ENCODE data around the gene LRIT2. TPM values are rescaled to one million over a fixed set of nuclear protein-coding genes. Genes with fewer than 3 reads are reported as not detected.

LRIT2 gene, protein sequence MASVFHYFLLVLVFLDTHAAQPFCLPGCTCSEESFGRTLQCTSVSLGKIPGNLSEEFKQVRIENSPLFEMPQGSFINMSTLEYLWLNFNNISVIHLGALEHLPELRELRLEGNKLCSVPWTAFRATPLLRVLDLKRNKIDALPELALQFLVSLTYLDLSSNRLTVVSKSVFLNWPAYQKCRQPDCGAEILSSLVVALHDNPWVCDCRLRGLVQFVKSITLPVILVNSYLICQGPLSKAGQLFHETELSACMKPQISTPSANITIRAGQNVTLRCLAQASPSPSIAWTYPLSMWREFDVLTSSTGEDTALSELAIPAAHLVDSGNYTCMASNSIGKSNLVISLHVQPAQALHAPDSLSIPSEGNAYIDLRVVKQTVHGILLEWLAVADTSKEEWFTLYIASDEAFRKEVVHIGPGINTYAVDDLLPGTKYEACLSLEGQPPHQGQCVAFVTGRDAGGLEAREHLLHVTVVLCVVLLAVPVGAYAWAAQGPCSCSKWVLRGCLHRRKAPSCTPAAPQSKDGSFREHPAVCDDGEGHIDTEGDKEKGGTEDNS
- total RNA-seq, result not detected

DNA sequence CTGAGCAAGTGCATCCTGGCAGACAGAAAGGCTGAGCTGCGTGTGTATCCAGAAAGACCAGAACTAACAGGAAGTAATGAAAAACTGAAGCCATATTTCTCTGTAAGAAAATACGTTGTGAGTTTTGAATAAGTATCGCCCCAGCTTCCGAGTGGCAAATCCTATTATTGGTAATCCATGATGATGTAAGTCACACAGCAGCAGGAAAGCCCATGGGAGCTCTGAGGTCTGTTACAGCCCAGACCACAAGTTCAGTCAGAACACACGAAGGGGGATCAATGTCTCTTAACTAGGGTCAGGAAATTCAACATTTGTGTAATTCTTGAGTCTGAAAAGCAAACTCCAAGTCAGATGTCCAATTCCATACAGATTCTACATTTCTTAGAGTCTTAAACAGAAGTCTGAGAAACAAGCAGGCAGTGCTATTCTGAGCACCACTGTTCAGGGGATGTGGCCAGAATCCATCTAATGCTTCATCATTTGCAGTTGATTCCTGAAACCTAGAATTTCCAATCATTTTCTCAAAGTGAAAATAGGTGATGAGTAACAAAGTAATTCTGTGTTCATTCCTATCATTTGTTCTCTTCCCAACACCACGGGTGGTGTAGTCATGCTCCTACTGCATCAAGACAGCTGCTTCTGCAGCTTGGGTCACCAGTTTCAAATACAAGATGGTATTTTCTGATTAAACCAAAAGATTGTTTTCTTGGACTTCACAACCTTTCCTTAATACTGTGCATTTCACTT lies at the start of gene LRIT2:
Gene LRIT2, minus strand, starts transcription at position 118 of the 747 bp plus-strand sequence. Its CDS starts 24 bp downstream, at position 94.
- H3K27me3 ChIP-seq (ENCODE audit: insufficient read depth, low read length), result no peaks in the 10 kb centered on the region
- H3K4me1 ChIP-seq (ENCODE audit: insufficient read depth, low read length), result no peaks in the 10 kb centered on the region
- H3K4me3 ChIP-seq (ENCODE audit: low read length), result no peak within 1 kb of the TSS
- no peaks in the 10 kb centered on the region for H3K9me3 ChIP-seq (ENCODE audit: low read depth, low read length)

GRCh38 chr10:84270708-84271107 lies 45.4 kb upstream of the LRIT2 start:
- Histone ChIP-seq H3K4me3 (ENCODE audit: low read length) (no peak overlapping the region), H3K27me3 (ENCODE audit: insufficient read depth, low read length) (peaks cover 11% of the 10 kb centered on the region), H3K9me3 (ENCODE audit: low read depth, low read length) (no peaks in the 10 kb centered on the region), H3K4me1 (ENCODE audit: insufficient read depth, low read length) (no peaks in the 10 kb centered on the region)

- H3K9me3 ChIP-seq (ENCODE audit: low read depth, low read length), result no peaks in the 10 kb centered on the region
- no peaks in the 10 kb centered on the region for H3K4me1 ChIP-seq (ENCODE audit: insufficient read depth, low read length)
- H3K27me3 ChIP-seq (ENCODE audit: insufficient read depth, low read length), result peaks cover 7% of the 10 kb centered on the region
- no peak overlapping the region for H3K4me3 ChIP-seq (ENCODE audit: low read length)
Measured at GRCh38 chr10:84269773-84270172, 44.4 kb upstream of the LRIT2 start.

- Histone ChIP-seq H3K27me3 (ENCODE audit: insufficient read depth, low read length) (peaks cover 7% of the 10 kb centered on the region), H3K4me3 (ENCODE audit: low read length) (no peak overlapping the region), H3K9me3 (ENCODE audit: low read depth, low read length) (no peaks in the 10 kb centered on the region), H3K4me1 (ENCODE audit: insufficient read depth, low read length) (no peaks in the 10 kb centered on the region)
Measured at GRCh38 chr10:84269162-84269561, 43.8 kb upstream of the LRIT2 start.

DNA sequence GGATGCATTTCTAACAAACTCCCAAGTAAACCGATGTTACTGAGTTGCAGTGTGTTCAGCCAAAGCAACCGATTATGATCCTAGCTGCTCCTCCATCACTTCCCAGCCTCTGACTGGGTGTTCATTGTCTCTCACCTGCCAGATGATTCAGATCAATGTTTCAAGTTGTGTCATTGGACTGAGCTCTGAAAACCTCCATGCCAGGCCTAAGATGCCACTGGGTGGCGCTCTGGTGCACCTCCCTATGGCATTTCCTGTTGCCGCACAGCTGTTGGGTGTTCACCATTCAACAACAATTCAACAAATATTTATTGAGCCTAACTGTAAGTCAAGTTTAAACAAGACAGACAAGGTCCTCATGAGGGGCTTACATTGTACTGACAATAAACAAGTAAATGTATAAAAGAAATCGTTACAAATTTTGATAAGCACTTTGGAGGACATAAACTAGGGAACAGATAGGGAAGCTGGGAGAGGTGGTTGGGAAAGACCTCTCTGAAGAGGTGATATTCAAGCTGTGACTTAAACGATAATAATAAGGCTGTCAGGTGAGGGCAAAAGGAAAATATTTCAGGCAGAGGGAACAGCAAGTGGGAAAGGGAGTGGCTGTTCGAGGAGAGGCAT lies 42.3 kb upstream of the LRIT2 start:
- H3K27me3 ChIP-seq (ENCODE audit: insufficient read depth, low read length), result peaks cover 11% of the 10 kb centered on the region
- H3K9me3 ChIP-seq (ENCODE audit: low read depth, low read length), result no peaks in the 10 kb centered on the region
- H3K4me1 ChIP-seq (ENCODE audit: insufficient read depth, low read length), result no peaks in the 10 kb centered on the region
- no peak overlapping the region for H3K4me3 ChIP-seq (ENCODE audit: low read length)

GRCh38 chr10:84265418-84265817 lies 40.1 kb upstream of the LRIT2 start:
- no peaks in the 10 kb centered on the region for H3K9me3 ChIP-seq (ENCODE audit: low read depth, low read length)
- H3K4me1 ChIP-seq (ENCODE audit: insufficient read depth, low read length), result no peaks in the 10 kb centered on the region
- peaks cover 8% of the 10 kb centered on the region for H3K27me3 ChIP-seq (ENCODE audit: insufficient read depth, low read length)
- no peak overlapping the region for H3K4me3 ChIP-seq (ENCODE audit: low read length)

- Histone ChIP-seq H3K4me3 (ENCODE audit: low read length) (no peak overlapping the region), H3K27me3 (ENCODE audit: insufficient read depth, low read length) (peaks cover 8% of the 10 kb centered on the region), H3K4me1 (ENCODE audit: insufficient read depth, low read length) (no peaks in the 10 kb centered on the region), H3K9me3 (ENCODE audit: low read depth, low read length) (no peaks in the 10 kb centered on the region)
Measured at GRCh38 chr10:84264611-84265141, 39.3 kb upstream of the LRIT2 start.

GRCh38 chr10:84263716-84264115 lies 38.4 kb upstream of the LRIT2 start:
- no peak overlapping the region for H3K4me3 ChIP-seq (ENCODE audit: low read length)
- no peaks in the 10 kb centered on the region for H3K4me1 ChIP-seq (ENCODE audit: insufficient read depth, low read length)
- peaks cover 5% of the 10 kb centered on the region for H3K27me3 ChIP-seq (ENCODE audit: insufficient read depth, low read length)
- H3K9me3 ChIP-seq (ENCODE audit: low read depth, low read length), result no peaks in the 10 kb centered on the region

DNA sequence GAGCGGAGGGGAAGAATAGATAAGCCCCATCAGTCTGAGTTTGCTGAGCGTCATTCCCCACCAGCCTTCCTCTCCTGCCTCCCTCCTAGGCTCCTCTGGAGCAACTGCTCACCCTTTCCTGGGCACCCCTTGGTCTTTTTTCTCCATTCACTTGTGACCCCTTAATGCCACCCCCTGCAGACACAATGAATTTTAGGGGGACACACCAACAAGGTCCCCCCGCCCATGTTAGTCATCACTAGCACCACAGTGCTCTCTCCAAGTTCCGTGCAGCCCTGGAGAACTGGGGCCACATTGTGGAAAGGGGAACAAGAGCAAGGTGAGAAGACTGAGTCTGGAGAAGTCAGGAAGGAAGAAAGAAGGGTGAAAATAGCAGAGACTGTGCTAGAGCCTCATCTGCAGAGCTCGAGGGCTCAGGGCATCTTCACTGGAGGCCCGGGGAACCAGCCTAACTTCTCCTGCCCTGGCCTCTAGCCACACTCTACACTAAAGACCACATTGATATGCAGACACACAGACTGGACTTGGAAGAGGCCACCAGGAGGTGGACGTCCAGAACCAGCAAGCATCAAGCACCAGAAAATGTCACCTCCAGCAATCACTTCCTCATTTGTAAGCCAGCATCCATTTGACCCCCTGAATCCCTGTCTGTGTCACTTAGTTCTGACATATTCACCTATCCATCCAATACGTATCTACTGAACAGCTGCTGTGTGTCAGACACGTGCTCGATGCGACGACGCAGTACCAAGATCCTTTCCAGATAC lies 37.0 kb upstream of the LRIT2 start:
- no peaks in the 10 kb centered on the region for H3K4me1 ChIP-seq (ENCODE audit: insufficient read depth, low read length)
- no peaks in the 10 kb centered on the region for H3K9me3 ChIP-seq (ENCODE audit: low read depth, low read length)
- H3K4me3 ChIP-seq (ENCODE audit: low read length), result no peak overlapping the region
- H3K27me3 ChIP-seq (ENCODE audit: insufficient read depth, low read length), result peaks cover 5% of the 10 kb centered on the region

GRCh38 chr10:84261236-84261915 lies 36.0 kb upstream of the LRIT2 start:
- Histone ChIP-seq H3K27me3 (ENCODE audit: insufficient read depth, low read length) (peaks cover 5% of the 10 kb centered on the region), H3K4me1 (ENCODE audit: insufficient read depth, low read length) (no peaks in the 10 kb centered on the region), H3K9me3 (ENCODE audit: low read depth, low read length) (no peaks in the 10 kb centered on the region), H3K4me3 (ENCODE audit: low read length) (no peak overlapping the region)

GRCh38 chr10:84258034-84258695 lies 32.8 kb upstream of the LRIT2 start:
- Histone ChIP-seq H3K27me3 (ENCODE audit: insufficient read depth, low read length) (no peaks in the 10 kb centered on the region), H3K9me3 (ENCODE audit: low read depth, low read length) (no peaks in the 10 kb centered on the region), H3K4me3 (ENCODE audit: low read length) (no peak overlapping the region), H3K4me1 (ENCODE audit: insufficient read depth, low read length) (no peaks in the 10 kb centered on the region)

DNA sequence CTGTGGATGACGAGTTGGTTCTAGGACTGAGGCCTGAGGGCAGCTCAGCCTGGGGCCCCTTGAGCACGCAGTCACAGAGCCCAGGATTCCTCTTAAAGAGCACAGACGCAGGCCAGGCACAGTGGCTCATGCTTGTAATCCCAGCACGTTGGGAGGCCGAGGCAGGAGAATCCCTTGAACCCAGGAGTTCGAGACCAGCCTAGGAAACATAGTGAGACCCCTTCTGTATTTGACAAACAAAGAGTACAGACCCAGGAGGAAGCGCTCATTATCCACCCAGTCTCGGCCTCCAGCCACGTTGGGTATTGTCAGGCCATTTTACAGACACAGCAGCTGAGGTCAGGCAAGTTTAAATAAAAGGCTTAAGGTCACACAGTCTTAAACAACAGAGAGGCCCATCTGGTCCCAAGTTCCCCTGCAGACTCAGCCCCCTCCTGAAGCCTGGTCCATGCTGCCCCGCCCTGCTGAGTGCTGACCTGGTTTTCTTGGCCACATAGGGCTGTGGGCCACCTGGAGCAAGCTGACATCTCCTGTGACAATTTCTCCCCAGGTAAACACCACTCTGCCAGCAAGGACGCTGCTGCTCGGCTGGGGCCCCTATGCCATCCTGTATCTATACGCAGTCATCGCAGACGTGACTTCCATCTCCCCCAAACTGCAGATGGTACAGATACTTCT lies 32.1 kb upstream of the LRIT2 start:
- Histone ChIP-seq H3K27me3 (ENCODE audit: insufficient read depth, low read length) (no peaks in the 10 kb centered on the region), H3K4me1 (ENCODE audit: insufficient read depth, low read length) (no peaks in the 10 kb centered on the region), H3K4me3 (ENCODE audit: low read length) (no peak overlapping the region), H3K9me3 (ENCODE audit: low read depth, low read length) (no peaks in the 10 kb centered on the region)

All from mononuclear cell (primary cell).